PC-9 (cell line): ENCODE measurements around the gene GALNT8. TPM values are rescaled to one million over a fixed set of nuclear protein-coding genes. Genes with fewer than 3 reads are reported as not detected.

Source experiments
- BruUV-seq: library from RNA; stranded (reverse); fragments of 400-500 nt; replicated peaks from 2 replicates; lab custom pipeline; 2021; lab: Mats Ljungman, UMichigan
- CTCF ChIA-PET: fragments of 300-600 bp; sonication (Branson Sonifier 250); formaldehyde crosslinking; loops from one replicate; lab custom pipeline; 2022; ENCODE audit warnings: antibody characterized with exemption; lab: Charles Lee
- POLR2A ChIA-PET: fragments of 300-600 bp; sonication (Branson Sonifier 250); formaldehyde crosslinking; loops from one replicate; lab custom pipeline; 2022; ENCODE audit warnings: antibody characterized with exemption; ENCODE audit not compliant: unreplicated experiment; lab: Charles Lee
- DNase-seq, 2 experiments: peaks; one replicate each; pipeline versions ENCODE4 v3.0.0 to v3.0.0-alpha.2; 2015 to 2022; ENCODE audit warnings: mixed read lengths in 1 of 2
- H2AFZ ChIP-seq: fragments of 200-600 bp; sonication (generic); 2 replicates; pipeline ENCODE4 v1.8.1; 2017; ENCODE audit warnings: antibody characterized with exemption
- H3F3A ChIP-seq: fragments of 200-600 bp; sonication (generic); 2 replicates; pipeline ENCODE4 v1.8.1; 2017; ENCODE audit warnings: antibody characterized with exemption, mild to moderate bottlenecking, low read depth; ENCODE audit not compliant: insufficient read depth
- H3K27ac ChIP-seq: fragments of 200-600 bp; sonication (generic); 2 replicates; pipeline ENCODE4 v1.6.1; 2016; ENCODE audit warnings: mixed run types
- H3K27me3 ChIP-seq: fragments of 200-600 bp; sonication (generic); 2 replicates; pipeline ENCODE4 v1.6.1; 2016; ENCODE audit warnings: low read depth, mixed run types; ENCODE audit not compliant: insufficient read depth
- H3K36me3 ChIP-seq: fragments of 200-600 bp; sonication (generic); 2 replicates; pipeline ENCODE4 v1.6.1; 2016; ENCODE audit warnings: low read depth, mixed run types
- H3K4me1 ChIP-seq: fragments of 200-600 bp; sonication (generic); replicated peaks from 2 replicates; pipeline ENCODE4 v1.6.1; 2016; ENCODE audit warnings: mixed run types; ENCODE audit not compliant: insufficient read depth
- H3K4me2 ChIP-seq: fragments of 200-600 bp; sonication (generic); 2 replicates; pipeline ENCODE4 v1.6.1; 2017; ENCODE audit warnings: mixed run types
- H3K4me3 ChIP-seq: fragments of 200-600 bp; sonication (generic); 2 replicates; pipeline ENCODE4 v1.6.1; 2016; ENCODE audit warnings: mixed run types
- H3K79me2 ChIP-seq: fragments of 200-600 bp; sonication (generic); 2 replicates; pipeline ENCODE4 v1.6.1; 2017; ENCODE audit warnings: low read depth, mixed run types
- H3K9me2 ChIP-seq: fragments of 200-600 bp; sonication (generic); 2 replicates; pipeline ENCODE4 v1.8.1; 2017; ENCODE audit warnings: mild to moderate bottlenecking; ENCODE audit not compliant: insufficient read depth
- H3K9me3 ChIP-seq: fragments of 200-600 bp; sonication (generic); 2 replicates; pipeline ENCODE4 v1.8.1; 2016; ENCODE audit warnings: low read depth; ENCODE audit not compliant: insufficient read depth
- H4K20me1 ChIP-seq: fragments of 200-600 bp; sonication (generic); 2 replicates; pipeline ENCODE4 v1.8.1; 2017; ENCODE audit not compliant: insufficient read depth
- CTCF ChIP-seq: fragments of 200-600 bp; sonication (generic); conservative IDR thresholded peaks from 2 replicates; pipeline ENCODE4 v1.6.1; 2017; ENCODE audit warnings: mixed run types, antibody characterized with exemption, mild to moderate bottlenecking, moderate library complexity
- EZH2 ChIP-seq: fragments of 200-600 bp; sonication (generic); IDR thresholded peaks from 2 replicates; pipeline ENCODE4 v1.8.0; 2017; ENCODE audit warnings: antibody characterized with exemption, low read depth
- intact Hi-C: fragments of 100-400 bp; cut with micrococcal nuclease; formaldehyde crosslinking; loops from one replicate; pipeline ENCODE4 v1.10.0; 2022; ENCODE audit not compliant: unreplicated experiment
- total RNA-seq: library from RNA; stranded (reverse); gene quantifications from 2 replicates; pipeline ENCODE4 v1.2.3, GENCODE V29; 2021

GALNT8 gene
- total RNA-seq, 1 experiment from 2014 or later = not detected

GRCh38 chr12:4800555-4800954 lies 80.4 kb downstream of the GALNT8 start:
- POLR2A ChIA-PET = no interaction called here

GRCh38 chr12:4802841-4803240 lies 82.6 kb downstream of the GALNT8 start:
- no peak overlapping the region for H3K27ac ChIP-seq
- BruUV-seq = no TSS peak
- H3K4me3 ChIP-seq = no peak overlapping the region
- H3K27me3 ChIP-seq = peaks cover 58% of the 10 kb centered on the region
- no peaks in the 10 kb centered on the region for H3F3A ChIP-seq
- intact Hi-C loops = no loop called here
- H3K9me2 ChIP-seq = 0 out of 2 replicates have a peak, but pooled peaks cover 3% of the 10 kb centered on the region
- H4K20me1 ChIP-seq = no peaks in the 10 kb centered on the region
- H2AFZ ChIP-seq = no peak overlapping the region
- H3K79me2 ChIP-seq = no peaks in the 10 kb centered on the region
- ChIA-PET CTCF (no interaction called here), POLR2A (no interaction called here)
- no peak for DNase-seq
- no peaks in the 10 kb centered on the region for H3K36me3 ChIP-seq
- TF ChIP-seq EZH2 (no peak), CTCF (no peak)
- H3K4me1 ChIP-seq = no peaks in the 10 kb centered on the region
- H3K4me2 ChIP-seq = no peak overlapping the region
- peaks cover 3% of the 10 kb centered on the region; the same call in 1 of the 2 replicates for H3K9me3 ChIP-seq

More at GRCh38 chr12:4800555-4800954, 80.4 kb downstream of the GALNT8 start:
- no peak overlapping the region for H3K4me2 ChIP-seq
- no TSS peak for BruUV-seq
- H3K9me3 ChIP-seq = peaks cover 3% of the 10 kb centered on the region; the same call in 1 of the 2 replicates
- no peaks in the 10 kb centered on the region for H3K4me1 ChIP-seq
- no peak overlapping the region for H3K27ac ChIP-seq
- no peak overlapping the region for H2AFZ ChIP-seq
- no peaks in the 10 kb centered on the region for H3F3A ChIP-seq
- TF ChIP-seq EZH2 (no peak), CTCF (no peak)
- CTCF ChIA-PET = no interaction called here
- peaks cover 80% of the 10 kb centered on the region for H3K27me3 ChIP-seq
- H3K9me2 ChIP-seq = 0 out of 2 replicates have a peak, but pooled peaks cover 3% of the 10 kb centered on the region
- H3K4me3 ChIP-seq = no peak overlapping the region
- intact Hi-C loops = no loop called here
- H3K36me3 ChIP-seq = no peaks in the 10 kb centered on the region
- no peaks in the 10 kb centered on the region for H3K79me2 ChIP-seq
- no peaks in the 10 kb centered on the region for H4K20me1 ChIP-seq
- no peak for DNase-seq

- intact Hi-C loops = no loop called here
- no peaks in the 10 kb centered on the region for H3K79me2 ChIP-seq
- H4K20me1 ChIP-seq = no peaks in the 10 kb centered on the region
- ChIA-PET POLR2A (no interaction called here), CTCF (no interaction called here)
- H3K4me2 ChIP-seq = no peak overlapping the region
- H3K36me3 ChIP-seq = no peaks in the 10 kb centered on the region
- TF ChIP-seq EZH2 = no peak
- no peak for TF ChIP-seq CTCF
- H2AFZ ChIP-seq = no peak overlapping the region
- 0 out of 2 replicates have a peak, but pooled peaks cover 1% of the 10 kb centered on the region for H3K9me2 ChIP-seq
- no TSS peak for BruUV-seq
- no peaks in the 10 kb centered on the region for H3F3A ChIP-seq
- H3K4me3 ChIP-seq = no peak overlapping the region
- DNase-seq = no peak
- peaks cover 30% of the 10 kb centered on the region for H3K27me3 ChIP-seq
- no peak overlapping the region for H3K27ac ChIP-seq
- no peaks in the 10 kb centered on the region for H3K4me1 ChIP-seq
- H3K9me3 ChIP-seq = peaks cover 3% of the 10 kb centered on the region; the same call in 1 of the 2 replicates
Observed at GRCh38 chr12:4806439-4807115, 86.4 kb downstream of the GALNT8 start.
